Measurements from ENCODE around the gene RPL29.

RPL29 gene

DNA sequence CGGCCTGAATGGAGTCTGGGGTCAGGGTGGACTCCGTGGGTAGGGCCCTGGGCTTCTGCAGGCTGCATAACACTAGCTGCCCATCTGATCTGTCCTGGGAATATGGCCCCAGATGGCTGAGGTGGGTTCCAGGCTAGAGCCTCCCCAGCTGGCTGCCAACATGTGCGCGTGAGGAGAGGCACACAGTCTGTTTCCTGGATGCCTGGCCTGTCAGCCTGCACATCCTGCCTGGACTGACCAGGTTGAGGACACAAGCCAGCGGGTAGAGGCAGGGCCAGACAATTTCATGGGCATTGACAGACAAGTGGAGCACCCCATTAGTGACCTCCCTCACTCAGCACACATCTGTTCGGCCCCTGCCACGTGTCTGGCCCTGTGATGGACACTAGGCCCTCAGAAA lies 29.8 kb upstream of the RPL29 start:
- no peak for DNase-seq (ENCODE audit: low read depth)

- DNase-seq (ENCODE audit: low read depth): no peak
Measured at GRCh38 chr3:52024765-52025452, 29.2 kb upstream of the RPL29 start.

GRCh38 chr3:52023860-52024764 lies 28.4 kb upstream of the RPL29 start:
- DNase-seq (ENCODE audit: low read depth): no peak

GRCh38 chr3:52023101-52023770 lies 27.5 kb upstream of the RPL29 start:
- no peak for DNase-seq (ENCODE audit: low read depth)

DNA sequence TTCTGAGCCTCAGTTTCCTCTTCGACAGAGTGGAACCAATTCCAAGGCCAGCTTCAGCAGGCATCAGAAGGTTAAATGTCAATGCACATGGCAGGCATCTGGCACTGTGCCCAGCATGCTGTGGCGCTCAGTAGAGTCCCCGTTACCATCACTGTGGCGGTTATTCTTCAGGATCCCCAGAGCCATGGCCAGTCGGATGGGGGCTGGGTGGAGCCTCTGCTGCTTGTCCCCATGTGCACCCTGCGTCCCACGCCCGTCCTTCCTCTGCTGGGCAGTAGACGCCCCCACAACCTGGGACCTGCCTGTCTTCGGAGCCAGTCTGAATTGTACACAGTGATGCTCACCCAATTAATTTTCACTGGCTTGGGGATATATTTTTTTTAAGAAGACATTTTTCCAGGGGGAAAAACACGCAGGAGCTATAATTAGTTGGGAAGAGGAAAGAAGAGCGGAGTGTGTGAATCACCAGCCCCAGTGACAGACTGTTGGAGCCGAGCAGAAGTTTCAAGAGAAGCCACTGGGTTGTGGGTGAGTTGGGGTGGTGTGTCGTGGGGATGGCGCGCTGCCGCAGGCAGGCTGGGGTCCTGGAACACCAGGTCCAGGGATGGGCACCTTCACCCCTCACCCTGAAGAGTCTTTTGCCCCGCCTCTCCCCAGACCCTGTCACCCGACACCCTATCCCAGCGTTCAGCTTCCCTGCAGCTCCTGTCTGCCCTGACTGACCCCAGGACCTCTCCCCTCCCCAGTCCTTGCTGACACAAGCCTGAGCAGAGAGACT lies 26.8 kb upstream of the RPL29 start:
- DNase-seq (ENCODE audit: low read depth): no peak

DNA sequence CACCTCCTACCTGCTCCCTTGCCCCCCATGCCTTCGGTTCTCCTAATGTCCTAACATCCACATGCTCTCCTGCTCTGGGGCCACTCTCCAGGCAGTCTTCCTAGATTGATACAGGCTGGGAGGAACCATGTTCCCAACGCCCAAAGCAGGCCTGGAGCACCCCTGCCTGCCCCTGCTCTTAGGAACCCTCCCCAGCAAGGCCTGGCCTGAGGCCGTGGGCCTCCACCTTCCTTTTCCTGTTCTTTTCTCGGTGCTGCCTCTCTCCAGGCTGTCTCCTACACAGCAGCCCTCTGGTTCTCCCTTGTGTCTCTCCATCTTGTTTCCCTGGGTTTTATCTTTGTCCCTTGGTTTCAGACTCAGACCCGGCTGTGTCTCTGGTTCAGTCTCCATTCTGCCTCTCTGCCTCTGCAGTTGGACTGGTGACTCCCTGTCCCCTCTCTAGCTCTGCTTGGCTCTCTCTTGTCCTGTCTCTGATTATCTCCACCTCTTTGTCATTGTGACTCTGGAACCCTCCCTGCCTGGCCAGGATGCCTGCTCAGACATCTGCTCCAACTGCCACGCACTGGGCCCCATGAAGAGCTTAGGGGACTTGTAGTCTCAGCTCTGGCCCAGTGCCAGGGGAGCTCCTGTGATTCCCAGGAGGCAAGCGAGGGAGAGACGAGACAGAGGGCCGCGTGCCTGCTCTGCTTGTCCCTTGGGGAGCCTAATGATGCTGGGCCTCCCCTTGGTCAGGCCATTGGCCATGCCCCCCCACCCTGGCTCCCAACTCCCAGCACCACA lies 26.0 kb upstream of the RPL29 start:
- no peak for DNase-seq (ENCODE audit: low read depth)

DNA sequence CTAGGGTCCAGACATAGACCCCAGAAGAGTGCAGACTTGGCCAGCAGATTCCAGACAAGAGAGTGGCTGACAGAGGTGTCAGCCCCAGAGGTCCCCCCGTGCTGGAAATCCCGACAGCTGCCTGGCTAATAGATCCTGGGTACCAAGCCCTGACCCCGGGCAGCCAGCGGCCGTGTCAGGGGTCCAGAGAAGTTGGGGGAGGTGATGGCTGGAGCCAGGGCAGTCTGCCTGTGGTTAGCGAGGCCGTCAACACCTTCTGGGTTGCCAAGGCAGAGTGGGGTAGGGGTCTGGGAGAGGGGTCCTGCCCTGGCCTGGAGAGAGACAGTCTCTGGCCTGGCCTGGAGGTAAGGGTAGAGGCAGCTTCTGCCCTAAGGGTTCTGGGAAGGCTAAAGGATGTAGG lies 25.1 kb upstream of the RPL29 start:
- no peak for DNase-seq (ENCODE audit: low read depth)

GRCh38 chr3:52019352-52020080 lies 23.8 kb upstream of the RPL29 start:
- no peak for DNase-seq (ENCODE audit: low read depth)

- no peak for DNase-seq (ENCODE audit: low read depth)
Measured at GRCh38 chr3:52018319-52019000, 22.8 kb upstream of the RPL29 start.

GRCh38 chr3:52017586-52017985 lies 21.9 kb upstream of the RPL29 start:
- no peak for DNase-seq (ENCODE audit: low read depth)

- DNase-seq (ENCODE audit: low read depth): no peak
Measured at GRCh38 chr3:52015438-52016228, 19.9 kb upstream of the RPL29 start.

DNA sequence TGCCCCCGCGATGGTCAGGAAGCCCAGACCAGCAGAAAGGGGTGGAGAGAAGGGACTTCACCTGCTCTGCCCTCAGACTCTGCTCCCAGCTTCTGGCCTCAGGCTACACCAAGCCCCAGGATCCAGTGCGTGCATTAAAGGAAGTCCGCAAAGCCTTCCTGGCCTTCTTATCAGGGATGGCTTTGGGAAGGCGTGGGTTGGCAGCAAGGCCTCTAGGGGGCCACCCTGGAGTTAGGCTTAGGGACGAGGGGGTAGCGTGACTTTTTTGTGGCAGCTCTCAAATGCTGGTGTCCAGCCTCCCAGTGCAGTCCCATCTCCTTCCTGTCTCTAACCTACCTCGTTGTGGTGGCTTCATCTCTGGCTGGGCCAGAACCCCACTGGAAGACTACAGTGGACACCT lies 18.9 kb upstream of the RPL29 start:
- DNase-seq (ENCODE audit: low read depth): no peak

DNA sequence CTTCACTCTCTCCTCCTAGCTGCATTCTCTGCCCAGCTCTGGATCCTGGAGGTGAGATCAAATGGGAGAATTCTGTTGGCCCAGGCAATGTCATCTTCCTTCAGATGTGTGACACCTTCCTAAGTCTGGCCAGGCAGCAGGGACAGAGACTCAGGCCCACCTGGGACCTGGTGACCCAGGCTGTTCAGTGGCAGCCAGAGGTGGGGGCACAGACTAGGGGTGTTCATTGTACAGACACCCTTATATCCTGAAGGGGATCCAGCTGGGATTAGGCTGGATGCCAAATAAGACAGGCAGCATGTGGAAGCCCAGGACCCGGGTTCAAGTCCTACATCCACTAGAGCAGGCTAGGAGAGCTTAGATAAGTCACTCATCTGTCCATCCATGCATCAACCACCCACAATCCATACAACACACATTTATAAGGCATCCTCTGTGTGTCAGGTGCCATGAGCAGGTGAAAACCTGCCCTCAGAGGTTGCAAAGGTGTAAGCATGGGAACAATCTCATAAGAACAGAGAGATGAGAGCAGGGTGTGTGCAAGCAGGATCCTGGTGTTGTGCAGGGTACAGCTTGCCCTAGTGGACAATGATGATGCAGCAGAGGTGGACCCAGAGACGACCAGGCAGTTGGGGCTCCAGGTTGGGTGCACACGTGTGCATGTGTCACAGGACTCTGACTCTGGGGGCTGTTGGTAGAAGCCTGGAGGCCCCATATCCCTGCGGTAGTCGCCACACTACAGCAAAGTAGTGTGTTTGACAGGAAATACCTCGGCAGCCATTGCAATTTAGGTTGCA lies 18.3 kb upstream of the RPL29 start:
- no peak for DNase-seq (ENCODE audit: low read depth)

DNA sequence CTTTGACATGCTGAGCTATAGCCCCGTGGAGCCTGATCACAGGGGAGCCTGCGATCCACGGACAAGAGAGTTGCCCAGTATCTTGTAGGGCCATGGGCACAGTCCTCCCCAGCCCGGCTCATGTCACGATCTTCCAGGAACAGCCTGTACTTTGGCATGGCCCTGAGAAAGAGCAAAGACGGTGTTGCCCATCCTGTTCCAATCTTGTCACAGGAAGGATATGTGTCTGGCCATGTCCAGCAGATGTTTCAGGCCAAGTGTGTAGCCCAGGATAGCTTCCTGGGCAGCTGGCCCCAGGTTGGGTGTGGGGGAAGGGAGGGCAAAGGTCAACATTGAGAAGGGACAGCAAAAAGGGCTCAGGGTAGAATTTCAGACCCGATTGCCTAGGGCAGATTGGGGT lies 17.0 kb upstream of the RPL29 start:
- no peak for DNase-seq (ENCODE audit: low read depth)

GRCh38 chr3:52010431-52010830 lies 14.7 kb upstream of the RPL29 start:
- DNase-seq (ENCODE audit: low read depth): no peak

- DNase-seq (ENCODE audit: low read depth): no peak
Measured at GRCh38 chr3:52007291-52007690, 11.6 kb upstream of the RPL29 start.

GRCh38 chr3:52006820-52007133 lies 11.1 kb upstream of the RPL29 start:
- no peak for DNase-seq (ENCODE audit: low read depth)

GRCh38 chr3:52006017-52006819 lies 10.5 kb upstream of the RPL29 start:
- DNase-seq (ENCODE audit: low read depth): no peak
